Measurements from ENCODE around the gene SLC8A1. TPM values are rescaled to one million over a fixed set of nuclear protein-coding genes. Genes with fewer than 3 reads are reported as not detected.

SLC8A1 gene
- polyA plus RNA-seq, 5 donors: 4.2 to 7.1 (median 5.4) TPM

DNA sequence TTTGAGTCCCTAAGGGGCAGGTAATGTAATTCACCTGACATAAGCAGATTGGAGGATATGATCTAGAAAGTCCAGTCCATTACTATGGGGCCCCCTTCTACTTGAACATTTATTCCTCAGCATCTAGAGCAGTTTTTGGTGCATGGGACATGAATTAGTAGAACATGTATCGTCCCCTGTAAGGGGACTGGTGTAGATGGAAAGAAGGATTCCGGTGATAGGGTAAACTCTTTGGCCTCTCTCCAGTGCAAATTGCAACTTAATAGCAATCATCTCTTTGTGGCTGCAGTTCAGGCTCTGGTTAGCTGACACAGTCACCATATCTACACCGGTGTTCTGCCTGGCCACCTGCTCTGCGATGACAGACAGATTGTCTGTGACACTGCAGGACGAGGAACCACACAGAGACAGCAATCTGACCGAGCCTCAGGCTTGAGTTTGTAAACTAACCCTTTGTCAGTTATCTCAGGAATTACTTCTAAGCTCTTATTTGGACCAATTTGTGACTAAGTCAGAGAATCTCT is 6.4 kb upstream of the SLC8A1 start:
- no peak for DNase-seq

DNA sequence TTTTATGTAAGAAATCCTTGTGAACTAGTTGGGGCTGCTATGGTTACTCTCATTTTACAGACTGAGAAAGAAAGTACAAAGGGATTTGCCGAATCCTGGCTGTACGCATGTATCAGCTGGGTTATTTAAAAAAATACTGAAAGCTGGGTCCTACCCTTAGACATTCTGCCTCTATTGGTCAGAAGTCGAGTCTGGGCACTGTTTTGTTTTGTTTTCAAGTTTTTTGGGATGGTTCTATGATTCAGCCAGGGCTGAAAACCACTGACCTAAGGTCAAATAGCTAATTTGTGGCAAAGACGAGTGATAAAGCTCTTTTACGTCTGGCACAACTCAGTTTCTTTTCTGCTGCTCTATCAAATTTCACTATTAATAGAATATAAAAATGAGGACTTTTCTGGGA is 5.9 kb upstream of the SLC8A1 start:
- DNase-seq: no peak

DNA sequence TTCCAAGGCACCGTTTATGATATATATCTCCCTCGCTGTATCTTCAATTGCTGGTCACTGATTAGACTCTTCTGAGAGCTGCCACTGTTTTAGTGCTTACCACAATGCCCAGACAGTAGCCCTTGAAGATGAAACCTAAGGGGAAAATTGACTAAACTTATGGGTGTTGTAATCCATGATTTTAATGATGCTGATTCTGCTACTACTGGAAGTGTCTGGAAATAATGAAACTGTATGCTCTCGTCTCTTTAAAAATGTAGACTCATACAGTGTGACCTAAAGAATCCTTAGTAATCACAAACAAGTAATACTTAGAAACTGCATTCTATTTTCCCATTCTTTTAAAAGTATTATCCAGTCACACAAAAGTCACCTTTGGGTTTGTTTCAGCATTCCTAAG is 5.5 kb upstream of the SLC8A1 start:
- DNase-seq: no peak

DNA sequence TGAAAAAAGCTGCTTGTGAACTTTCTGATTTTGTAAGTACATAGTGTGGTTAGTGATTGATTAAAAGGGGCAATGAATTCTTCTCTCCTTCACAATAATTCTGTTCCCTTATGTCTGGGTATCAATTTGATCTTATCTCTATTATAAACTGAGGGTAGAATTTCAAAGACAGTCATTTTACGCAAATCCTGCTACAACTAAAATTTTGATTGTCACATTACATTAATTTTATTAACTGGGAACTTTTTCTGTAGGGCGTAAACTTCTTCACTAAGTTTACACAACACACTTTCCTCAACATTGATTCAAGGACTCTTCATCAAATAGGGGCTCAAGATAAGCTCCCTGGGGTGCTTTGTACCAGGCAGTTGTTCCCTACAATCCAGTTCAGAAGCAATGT is 5.0 kb upstream of the SLC8A1 start:
- no peak for DNase-seq

DNA sequence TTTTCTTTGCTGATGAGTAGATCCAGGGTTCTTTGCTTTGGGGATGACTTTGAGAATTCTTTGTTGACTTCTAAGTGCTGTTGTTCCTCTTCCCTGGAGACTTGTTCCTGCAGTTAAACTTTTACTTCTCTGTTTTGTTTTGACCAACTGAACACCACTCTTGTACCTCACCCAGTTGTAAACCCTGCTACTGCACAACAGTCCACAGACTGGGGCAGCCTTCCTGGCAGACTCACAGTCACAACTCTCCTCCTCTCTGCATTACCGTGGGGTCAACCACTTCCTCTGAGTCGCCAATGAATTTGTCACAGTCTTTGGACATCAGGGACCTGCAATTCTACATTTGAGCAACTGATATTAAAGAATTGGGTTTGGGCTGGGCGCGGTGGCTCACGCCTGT is 3.8 kb upstream of the SLC8A1 start:
- DNase-seq: no peak

DNA sequence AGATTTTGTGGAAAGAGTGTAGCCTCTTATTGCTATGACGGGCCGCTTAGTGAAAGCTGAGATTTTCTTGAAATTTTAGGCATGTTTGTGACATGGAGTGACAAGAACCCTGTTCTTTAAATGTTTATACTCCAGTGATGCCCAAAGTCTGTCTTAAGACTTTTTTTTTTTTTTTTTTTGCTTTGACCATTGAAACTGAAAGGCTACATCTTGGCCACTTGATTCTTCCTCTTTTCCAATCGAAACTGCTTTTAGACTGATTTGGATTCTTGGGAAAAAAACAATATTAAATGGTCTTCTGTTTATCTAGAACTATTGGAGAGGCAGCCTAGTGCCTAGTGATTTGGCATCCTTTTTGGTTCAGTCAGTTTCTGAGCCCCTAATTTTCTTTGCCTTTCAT is 2.4 kb upstream of the SLC8A1 start:
- DNase-seq: no peak

DNA sequence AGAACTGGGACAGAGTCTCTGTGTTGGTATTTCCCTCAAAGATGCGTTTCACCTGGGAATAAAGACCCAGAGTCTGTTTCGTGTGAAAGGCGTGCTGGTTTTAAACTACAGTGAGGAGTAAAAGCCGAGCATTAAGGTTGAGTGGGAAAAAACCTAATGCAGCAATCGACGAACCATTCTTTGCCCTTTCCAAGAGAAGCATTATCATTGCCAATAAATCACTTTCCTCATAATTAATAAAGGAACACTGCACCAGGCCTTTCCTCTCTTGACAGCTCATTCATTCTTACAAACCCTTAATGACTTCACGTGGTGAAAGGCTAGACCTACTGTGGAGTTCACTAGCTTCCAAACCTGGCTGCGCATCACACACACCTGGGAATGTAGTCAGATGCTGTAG is 896 bp upstream of the SLC8A1 start:
- no peak for DNase-seq

DNA sequence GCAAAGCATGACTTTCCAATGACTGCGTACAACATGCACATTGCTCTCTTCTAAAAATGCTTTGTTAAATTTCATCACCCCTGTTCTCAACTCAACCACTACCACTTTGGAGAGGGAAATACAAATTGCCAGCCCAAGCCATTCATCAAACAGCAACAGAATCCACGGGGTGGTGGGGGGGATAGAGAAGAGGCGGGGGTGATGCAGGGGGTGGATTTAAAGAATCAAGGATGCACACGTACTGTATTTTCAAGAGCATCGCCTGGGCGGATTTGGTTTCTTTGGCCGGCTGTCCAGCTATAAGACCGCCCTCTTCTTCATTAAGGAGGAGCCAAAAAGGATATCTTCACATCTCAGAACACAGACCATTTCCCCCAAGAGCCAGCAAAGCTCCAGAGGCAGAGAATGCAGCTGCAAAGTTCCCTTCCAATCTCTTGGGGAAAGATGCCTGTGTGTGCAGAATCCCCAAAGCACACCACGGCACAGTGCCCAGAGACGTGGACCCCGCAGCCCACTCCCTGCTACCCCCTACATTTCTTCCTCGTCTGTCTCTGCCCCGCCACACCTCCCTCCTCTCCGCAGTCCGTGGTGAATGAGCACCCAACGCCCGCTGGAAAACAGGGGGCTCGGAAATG is 977 bp downstream of the SLC8A1 start:
- DNase-seq: peak; percentile 35 to 47

DNA sequence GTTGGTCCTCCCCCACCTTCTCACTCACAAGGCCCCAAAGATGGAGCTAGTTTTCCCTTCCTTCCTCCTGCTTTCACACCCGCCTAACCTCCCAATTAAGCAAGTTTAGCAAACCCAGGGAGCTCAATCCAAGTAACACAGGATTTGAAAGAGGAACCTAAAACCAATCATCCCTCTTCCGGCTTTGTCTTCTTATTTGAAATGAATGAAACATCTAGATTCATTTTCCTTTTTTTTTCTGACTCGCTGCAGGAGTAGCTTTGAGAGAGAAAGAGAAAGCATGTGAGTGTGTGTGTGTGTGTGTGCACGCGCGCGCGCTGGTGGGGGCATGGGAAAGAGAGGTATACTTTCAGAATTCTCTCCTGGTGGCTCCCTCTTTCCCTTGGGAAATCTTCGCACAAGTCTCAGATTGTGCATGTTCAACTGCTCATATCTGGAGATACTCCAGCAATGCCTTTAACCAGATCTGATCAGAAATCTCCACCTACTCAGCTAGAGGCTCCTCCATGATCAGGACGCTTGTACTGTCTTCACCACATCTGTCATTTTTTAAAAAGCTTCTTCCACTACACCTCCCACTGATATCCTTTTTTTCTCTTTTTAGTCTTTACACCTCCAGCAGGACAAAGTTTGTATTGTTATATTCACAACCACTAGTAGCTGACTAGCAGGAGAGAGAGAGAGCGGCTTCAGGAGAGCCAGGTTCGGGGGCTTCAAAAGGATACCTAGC is 1.7 kb downstream of the SLC8A1 start:
- DNase-seq: no peak

DNA sequence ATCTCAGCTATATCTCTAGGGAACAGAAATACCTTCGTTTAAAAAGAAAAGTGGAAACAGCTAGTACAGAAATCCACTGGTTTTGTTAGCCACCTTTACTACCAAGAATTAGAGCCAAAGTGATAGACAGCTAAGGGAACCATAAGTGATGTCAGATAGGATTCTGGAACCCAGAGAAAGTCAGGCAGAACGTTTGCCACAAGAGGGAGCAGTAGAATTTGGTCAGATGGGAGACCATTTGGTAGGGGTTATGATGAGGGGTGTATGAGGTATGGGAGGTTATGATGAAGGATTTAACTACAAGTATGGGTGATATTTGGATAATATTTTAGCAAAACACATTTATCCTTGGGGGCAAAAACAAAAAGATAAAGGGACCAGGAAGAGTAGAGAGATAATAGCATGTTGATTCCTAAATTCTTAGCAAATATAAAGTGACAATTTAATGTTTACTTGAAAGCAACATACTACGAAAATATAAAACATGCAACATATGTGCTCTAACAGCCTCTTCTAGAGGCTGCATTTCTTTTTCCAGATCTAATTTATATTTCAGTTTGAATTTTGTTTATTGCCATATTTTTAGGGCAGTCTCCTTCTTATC is 3.3 kb downstream of the SLC8A1 start:
- no peak for DNase-seq

DNA sequence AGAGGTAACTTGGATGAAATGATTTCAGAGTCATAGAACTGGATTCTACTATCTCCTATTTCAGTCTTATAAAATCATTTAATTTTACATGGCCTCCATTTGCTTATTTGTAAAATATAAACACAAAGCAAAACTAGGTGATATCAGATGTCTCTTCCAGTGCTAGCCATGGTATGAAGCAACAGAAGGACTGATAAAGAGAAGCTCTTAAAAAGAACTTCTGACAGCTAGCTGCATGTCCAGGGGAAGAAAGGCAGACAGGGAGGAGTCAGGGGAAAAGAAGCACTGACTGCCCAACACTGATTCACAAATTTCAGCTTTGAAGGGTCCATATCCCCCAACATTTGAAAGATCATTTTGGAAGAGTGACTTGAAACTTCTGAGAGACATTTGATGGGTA is 6.4 kb downstream of the SLC8A1 start:
- no peak for DNase-seq

DNA sequence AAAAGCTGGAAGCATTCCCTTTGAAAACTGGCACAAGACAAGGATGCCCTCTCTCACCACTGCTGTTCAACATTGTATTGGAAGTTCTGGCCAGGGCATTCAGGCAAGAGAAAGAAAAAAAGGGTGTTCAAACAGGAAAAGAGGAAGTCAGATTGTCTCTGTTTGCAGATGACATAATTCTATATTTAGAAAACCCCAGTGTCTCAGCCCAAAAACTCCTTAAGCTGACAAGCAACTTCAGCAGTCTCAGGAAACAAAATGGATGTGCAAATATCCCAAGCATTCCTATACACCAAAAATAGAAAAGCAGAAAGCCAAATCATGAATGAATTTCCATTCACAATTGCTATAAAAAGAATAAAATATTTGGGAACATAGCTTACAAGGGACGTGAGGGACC is 11.1 kb downstream of the SLC8A1 start:
- DNase-seq: no peak

DNA sequence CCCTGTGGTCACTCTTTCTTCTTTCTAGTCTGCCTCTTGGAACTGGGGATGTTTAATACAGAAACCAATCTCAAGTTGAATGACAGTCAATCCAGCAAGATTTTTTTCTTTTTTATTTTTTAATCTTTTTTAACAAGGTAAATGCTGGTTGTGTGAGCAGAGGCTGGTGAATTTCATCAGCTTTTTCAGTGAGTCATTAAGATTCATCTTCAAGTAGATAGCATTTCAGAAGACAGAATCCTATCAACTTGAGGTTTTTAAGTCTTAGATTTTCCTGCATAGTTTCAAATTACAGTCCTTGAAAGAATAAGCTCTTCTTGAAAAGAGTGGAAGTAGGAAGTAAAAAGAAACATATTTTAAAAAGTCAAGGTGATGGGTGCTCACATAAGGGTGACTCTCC is 12.4 kb downstream of the SLC8A1 start:
- DNase-seq: no peak

DNA sequence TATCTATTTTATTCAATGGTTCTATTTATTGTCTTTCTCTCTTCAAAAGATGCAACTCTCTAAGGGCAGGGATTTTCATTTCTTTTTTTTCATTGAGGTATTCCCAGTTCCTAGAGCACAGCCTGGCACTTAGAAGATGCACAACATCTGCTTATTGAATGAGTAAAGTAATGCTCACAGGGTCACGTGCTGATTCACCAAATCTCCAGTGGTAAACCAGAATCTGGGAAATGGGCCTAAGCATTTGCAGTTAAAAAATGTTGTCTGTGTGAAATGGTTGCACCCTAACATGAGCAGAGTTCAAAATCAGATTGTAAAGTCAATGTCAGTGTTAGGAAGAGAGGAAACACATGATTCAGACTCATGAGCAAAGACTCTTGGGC is 15.8 kb downstream of the SLC8A1 start:
- DNase-seq: no peak

DNA sequence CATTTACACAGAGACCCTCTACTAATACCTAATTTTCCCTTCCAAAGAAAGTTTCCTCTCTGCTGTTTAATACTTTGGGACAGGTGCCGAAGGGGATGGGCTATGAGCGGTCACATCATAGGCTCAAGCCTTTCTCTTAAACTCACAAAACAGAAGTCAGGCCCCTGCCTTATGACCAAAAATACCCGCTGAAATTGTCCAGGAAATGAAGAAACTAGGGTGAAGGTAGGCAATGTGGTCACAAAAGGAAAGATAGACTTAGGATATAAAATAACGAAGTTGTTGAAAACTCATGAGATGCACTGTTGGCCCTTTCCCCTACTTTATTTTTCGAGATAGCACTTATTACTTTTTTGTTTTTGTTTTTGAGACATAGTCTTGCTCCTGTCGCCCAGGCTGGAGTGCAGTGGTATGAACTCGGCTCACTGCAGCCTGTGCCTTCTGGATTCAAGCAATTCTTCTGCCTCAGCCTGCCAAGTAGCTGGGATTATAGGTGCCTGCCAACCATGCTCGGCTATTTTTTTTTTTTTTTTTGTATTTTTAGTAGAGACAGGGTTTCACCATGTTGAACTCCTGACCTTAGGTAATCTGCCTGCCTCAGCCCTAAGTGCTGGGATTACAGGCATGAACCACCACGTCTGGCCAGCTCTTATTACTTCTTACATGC is 16.3 kb downstream of the SLC8A1 start:
- no peak for DNase-seq

DNA sequence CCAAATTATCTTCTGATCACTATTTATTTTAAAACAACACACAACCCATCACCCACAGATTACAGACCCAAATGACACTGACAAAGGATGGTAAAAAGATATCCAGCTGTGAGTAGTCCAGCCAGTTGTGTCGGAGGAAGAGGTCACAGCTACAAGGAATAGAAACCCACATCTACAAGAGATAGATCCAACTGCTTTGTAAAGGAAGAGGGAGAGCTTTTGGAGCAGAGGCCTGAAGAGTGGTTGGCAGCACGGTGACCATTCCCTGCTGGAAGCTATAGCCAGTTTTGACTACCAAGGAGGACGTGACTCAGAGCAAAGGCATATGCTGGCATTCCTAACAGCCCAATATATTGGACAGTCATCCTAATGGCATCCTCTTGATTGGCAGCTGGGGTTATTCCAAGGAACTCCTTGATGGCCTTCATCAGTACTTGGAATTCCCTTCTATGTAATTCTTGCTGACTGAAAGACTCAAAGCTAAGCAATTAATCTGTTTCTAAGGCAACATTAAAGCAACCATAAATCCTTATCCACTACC is 17.1 kb downstream of the SLC8A1 start:
- DNase-seq: no peak

DNA sequence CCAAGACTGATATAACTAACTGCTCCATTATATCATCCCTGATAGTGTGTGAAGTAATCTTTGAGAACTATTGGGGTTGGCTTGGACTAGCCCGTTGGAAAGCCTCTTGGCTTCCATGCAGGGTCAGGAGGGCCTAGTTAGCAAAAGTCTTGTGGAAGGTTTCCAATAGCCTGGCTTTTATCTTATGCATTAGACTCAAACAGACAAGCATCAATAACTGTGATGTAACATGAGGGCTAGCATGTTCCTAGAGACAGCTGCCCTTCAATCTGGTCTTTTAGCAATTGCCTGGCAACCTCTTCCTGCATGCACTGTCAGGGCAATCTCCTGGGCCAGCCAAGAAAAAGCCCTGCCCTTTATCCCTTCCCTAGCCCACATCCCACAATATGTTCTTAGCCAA is 18.2 kb downstream of the SLC8A1 start:
- no peak for DNase-seq

DNA sequence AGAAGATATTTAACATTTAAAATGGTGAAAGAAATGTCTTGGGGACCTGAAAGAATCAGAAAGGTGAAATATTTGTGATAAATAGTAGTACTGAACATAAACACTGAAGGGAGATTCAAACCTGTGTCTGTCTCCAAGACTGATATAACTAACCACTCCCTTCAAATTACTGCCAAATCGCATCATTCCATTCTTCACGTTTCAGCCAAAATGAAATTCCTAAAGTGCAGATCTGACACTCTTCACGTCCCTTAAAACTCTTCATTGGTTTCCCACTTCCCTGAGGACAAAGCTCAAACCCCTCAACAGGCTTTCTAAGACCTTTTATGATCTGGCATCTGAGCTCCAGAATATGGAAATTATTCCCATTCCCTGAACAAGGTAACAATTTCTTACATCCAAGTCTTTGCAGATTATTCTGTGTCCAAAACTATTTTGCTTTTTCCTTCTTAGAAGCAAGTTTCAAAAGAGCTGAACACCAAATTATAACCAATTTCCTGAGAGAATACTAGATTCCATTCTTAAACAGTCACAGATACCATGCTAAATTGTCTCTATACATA is 18.9 kb downstream of the SLC8A1 start:
- DNase-seq: no peak

DNA sequence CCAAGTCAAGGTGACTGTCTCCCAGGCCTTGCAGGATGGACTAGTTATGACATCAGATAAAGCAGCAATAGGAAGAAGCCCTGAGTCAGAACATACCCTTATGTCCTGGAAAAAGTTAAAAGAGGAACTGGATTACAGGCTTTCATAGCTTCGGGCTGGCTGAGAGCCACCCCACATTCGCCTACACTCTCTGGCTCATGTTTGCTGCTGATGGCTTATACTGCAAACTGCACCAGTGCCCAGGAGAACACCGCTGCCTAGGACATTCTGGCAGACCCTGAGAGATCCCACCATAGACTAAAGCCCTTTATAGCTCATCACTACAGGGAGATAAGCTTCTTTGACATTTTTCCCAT is 20.3 kb downstream of the SLC8A1 start:
- no peak for DNase-seq

DNA sequence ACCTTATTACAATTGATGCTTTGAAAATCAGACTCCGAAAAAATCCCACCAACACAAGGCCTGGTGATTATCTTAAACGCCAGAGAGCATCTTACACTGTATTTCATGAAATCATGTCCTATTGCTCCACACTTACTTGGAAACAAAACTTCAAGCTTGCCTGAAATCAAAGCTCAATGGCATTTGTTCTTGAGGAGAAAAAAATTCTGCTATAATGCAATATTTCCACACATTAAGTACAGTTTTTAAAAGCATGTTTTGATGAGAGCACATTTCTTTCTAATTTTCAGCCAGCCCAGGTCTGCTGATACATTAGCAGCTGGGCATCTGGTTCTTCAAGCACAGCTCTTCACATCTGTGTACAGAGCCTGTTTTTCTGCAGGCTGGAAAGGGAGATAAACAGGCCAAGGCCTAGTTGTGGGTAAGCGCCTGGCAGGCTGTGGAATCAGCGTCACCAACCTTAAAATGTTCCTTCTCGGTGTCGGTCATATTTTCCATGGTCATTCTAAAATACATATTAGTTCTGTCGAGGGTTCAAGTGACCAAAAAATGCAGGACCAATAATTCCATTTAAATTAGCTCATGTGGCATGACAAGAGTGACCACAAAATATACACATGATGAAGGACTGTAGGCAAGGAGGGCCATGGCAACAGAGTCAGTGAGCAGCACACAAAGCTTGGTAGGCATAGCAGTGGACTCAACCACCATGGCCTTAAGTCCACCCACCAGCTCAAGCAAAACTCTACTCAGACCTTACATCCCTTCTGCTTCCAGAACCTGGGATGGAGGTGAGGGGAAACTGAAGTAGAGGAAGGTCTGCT is 20.9 kb downstream of the SLC8A1 start:
- no peak for DNase-seq

DNA sequence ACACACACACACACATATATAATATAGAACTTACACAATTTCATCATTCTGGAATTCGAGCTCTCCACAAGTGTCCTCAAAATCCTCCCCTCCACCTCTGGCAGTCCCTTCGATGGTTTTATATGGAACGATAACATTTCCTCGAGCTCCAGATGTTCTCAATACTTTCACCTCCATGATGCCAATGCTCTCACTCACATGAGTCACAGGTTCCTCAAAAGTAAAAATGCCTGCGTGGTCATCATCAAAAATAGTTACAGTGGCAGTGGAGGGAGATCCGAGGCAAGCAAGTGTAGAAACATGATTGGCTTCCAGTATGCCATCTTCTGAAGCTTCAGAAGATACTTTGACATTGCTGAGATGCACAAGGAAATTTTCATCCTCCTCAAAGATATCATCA is 23.5 kb downstream of the SLC8A1 start:
- DNase-seq: no peak

All from right lung (tissue), 5 donors.